ENCODE data around the gene MRPS2. TPM values are rescaled to one million over a fixed set of nuclear protein-coding genes. Genes with fewer than 3 reads are reported as not detected.
"Not testable (repeated sequence)": the region's sequence is repeated elsewhere in the genome, so short reads cannot be mapped to it uniquely, and the experiment has no call there.

MRPS2 gene
- total RNA-seq, 4 donors from 2014 or later, result 18.2 to 39.5 (median 31.8) TPM

DNA sequence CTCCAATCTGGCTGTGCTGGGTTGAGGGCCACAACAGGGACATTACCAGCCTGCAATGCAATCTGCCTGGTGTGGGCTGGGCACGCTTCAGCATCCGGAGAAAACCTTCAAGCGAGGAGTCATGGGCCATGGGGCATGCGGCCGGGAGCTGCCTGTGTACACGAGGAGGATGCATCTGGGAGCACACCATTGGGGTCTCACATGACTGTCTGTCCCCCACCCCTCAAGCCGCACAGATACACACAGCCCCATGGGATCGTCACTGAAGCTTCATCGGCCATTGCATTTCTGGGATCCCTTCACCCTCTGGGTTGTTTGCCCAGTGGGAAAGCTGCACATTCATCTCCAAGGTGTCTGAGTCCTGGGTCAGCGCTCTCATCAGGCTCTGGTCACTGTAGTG lies 30.6 kb downstream of the MRPS2 start:
- 82 to 95% methylated on average over 4 to 10 of the region's 10 CpGs for WGBS, 2 donors
- Histone ChIP-seq H3K36me3 (no peaks in the 10 kb centered on the region), H3K27me3 (peaks cover 0 to 61% (median 0%) of the 10 kb centered on the region in 4 donors), H3K27ac (no peak overlapping the region), H3K9me3 (no peaks in the 10 kb centered on the region), H3K4me1 (no peaks in the 10 kb centered on the region), H3K4me3 (no peak overlapping the region)
- no peak for TF ChIP-seq POLR2A (IDR thresholded peaks at IDR 0.05)
- TF ChIP-seq, protein P1, sequence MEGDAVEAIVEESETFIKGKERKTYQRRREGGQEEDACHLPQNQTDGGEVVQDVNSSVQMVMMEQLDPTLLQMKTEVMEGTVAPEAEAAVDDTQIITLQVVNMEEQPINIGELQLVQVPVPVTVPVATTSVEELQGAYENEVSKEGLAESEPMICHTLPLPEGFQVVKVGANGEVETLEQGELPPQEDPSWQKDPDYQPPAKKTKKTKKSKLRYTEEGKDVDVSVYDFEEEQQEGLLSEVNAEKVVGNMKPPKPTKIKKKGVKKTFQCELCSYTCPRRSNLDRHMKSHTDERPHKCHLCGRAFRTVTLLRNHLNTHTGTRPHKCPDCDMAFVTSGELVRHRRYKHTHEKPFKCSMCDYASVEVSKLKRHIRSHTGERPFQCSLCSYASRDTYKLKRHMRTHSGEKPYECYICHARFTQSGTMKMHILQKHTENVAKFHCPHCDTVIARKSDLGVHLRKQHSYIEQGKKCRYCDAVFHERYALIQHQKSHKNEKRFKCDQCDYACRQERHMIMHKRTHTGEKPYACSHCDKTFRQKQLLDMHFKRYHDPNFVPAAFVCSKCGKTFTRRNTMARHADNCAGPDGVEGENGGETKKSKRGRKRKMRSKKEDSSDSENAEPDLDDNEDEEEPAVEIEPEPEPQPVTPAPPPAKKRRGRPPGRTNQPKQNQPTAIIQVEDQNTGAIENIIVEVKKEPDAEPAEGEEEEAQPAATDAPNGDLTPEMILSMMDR (IDR thresholded peaks at IDR 0.05), result no peak
- no peak for DNase-seq
- intact Hi-C loops (cut with DNase I), result no loop called here

DNA sequence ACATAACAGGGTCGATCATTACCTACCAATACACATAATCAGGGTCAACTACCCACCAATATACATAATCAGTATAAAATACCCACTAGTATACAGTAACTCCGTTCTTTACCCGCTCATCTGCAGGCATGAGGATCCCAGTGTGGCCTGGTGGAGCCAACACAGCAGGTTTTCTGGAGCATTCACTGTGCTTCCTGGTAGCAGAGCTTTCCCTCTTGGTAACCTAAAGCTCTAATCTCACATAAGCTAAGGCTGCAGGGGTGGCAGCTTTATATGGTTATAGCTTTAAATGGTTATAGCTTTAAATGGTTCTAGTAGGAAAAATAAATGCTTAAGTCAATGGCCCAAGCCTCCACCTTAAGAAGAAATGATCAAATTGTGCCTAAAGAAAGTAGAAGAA lies 32.6 kb downstream of the MRPS2 start:
- no peaks in the 10 kb centered on the region for H3K9me3 ChIP-seq
- H3K4me3 ChIP-seq, result no peak overlapping the region
- DNase-seq, result no peak
- TF ChIP-seq POLR2A (IDR thresholded peaks at IDR 0.05), result no peak
- TF ChIP-seq, protein P1 (IDR thresholded peaks at IDR 0.05), result no peak
- WGBS, 2 donors, result 79 to 92% methylated on average over 3 of the region's 3 CpGs
- intact Hi-C loops (cut with DNase I), result no loop called here
- no peak overlapping the region for H3K27ac ChIP-seq
- no peaks in the 10 kb centered on the region for H3K36me3 ChIP-seq
- no peaks in the 10 kb centered on the region for H3K4me1 ChIP-seq
- peaks cover 0 to 64% (median 0%) of the 10 kb centered on the region in 4 donors for H3K27me3 ChIP-seq

DNA sequence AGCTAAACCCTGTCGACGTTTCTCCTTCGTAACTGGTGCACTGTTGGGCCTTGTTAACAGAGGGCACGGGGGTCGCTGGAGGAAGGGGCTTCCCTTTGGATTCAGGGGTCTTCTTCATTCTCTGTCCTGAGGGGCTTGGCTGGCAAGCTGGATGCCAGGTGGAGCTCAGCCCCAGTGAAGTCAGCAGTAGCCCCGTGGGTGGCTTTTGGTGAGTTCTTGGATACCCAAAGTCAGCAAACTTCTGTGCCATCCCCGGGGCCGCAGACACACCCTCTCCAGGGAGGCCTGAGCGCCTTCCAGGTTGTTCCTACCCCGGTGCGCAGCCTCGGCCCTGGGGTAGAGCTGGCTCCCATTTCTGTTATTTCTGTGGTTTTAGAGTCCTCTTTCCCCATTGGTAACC lies 33.2 kb downstream of the MRPS2 start:
- Histone ChIP-seq H3K4me1 (no peaks in the 10 kb centered on the region), H3K4me3 (no peak overlapping the region), H3K9me3 (no peaks in the 10 kb centered on the region), H3K27me3 (peaks cover 0 to 70% (median 0%) of the 10 kb centered on the region in 4 donors), H3K27ac (no peak overlapping the region), H3K36me3 (no peaks in the 10 kb centered on the region)
- no peak for DNase-seq
- intact Hi-C loops (cut with DNase I), result no loop called here
- no peak for TF ChIP-seq POLR2A (IDR thresholded peaks at IDR 0.05)
- WGBS, 2 donors, result 78 to 85% methylated on average over 7 to 12 of the region's 12 CpGs

DNA sequence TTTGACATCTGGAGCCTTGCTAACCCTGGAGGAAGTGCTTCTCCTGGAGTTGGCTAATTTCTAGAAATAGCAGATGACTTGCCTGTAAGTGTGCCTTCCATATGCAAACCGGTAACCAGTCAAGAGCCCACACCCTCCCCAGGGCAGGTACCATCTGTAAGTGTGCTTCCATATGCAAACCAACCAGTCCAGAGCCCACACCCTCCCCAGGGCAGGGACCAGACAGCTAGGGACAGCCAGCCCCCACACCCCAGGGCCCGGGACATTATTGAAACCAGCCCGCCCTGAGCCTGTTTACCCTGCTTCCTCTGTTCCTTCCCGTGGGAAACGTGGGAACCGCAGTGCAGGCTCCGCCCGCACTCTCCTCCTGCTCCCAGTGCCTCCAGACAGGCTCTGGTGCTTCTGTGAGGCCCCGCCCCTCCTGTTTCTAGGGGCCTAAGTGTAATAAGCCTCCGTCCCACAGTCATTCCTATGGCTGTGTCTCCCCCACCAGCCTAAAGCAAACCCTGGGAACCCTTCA lies 33.8 kb downstream of the MRPS2 start:
- WGBS, 2 donors, result 16% methylated on average over 8 of the region's 10 CpGs; no CpG with 5 or more reads in 1 of the 2 donors
- intact Hi-C loops (cut with DNase I); H3K27ac ChIP-seq; H3K9me3 ChIP-seq; H3K4me1 ChIP-seq; H3K4me3 ChIP-seq; H3K36me3 ChIP-seq; DNase-seq: not testable (repeated sequence)
- peaks cover 0 to 74% (median 0%) of the 10 kb centered on the region in 4 donors for H3K27me3 ChIP-seq

DNA sequence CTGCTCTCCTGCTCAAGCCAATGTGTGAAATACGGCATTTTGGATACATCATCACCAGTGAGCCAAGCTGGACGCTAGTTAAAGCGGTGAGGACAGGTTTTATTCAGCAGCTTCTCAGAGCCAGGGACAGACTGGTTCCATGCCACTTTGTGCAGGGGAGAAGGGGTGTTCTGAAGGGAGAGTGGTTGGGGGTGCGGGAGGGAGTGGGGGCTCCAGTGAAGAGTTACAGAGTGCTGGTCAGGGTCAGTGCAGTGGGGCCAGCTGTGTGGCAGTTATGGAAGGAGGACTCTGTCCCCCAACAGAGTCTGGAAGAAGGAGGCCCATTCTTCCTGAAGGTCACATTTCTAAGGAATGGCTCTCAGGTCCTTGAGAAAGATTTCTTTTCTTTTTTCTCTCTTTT lies 34.3 kb downstream of the MRPS2 start:
- intact Hi-C loops (cut with DNase I); H3K4me1 ChIP-seq; H3K36me3 ChIP-seq; DNase-seq; H3K27ac ChIP-seq; H3K4me3 ChIP-seq; H3K9me3 ChIP-seq: not testable (repeated sequence)
- WGBS, 2 donors, result 72 to 83% methylated on average over 3 to 4 of the region's 4 CpGs
- peaks cover 0 to 80% (median 0%) of the 10 kb centered on the region in 4 donors for H3K27me3 ChIP-seq

DNA sequence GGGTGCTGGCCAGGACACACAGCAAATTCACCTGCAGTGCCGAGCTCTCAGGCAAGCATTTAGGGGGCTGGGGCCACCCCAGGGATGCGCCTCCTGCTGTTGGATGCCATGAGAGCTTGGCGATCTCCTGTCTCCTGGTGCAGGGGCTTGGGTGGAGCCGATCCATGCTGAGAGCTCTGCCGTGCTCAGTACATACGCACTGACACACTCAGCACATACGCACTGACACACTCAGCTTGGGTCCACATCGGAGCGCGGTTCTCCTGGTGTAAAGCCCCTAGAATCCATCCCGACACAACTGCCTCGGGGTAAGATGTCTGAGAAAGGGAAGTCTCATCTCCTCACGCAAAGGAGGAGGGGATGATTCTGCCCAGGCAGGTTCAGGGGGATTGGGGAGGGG lies 35.1 kb downstream of the MRPS2 start:
- H3K4me1 ChIP-seq; intact Hi-C loops (cut with DNase I); H3K4me3 ChIP-seq; H3K9me3 ChIP-seq; H3K27ac ChIP-seq; DNase-seq; H3K36me3 ChIP-seq: not testable (repeated sequence)
- H3K27me3 ChIP-seq, result peaks cover 0 to 84% (median 0%) of the 10 kb centered on the region in 4 donors
- WGBS, 2 donors, result 50 to 58% methylated on average over 1 to 3 of the region's 13 CpGs

DNA sequence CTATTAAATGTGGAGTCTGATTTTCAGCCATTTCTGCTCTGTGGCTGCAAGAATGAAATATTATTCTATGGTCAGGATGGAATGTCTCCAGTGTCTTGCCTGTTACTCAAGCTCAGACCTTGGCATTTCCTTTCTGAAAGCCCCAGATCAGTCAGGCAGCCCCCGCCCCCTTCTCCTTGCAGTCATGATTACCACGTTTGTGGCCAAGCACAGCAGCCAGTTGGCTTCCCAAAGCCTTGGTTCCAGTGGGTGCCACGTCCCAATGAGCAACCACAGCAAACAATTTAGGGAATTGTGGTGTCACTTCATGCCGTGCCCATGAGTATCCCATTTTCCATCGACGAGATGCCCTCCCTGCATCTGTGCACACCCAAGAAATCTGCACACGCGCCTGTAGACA lies 35.7 kb downstream of the MRPS2 start:
- Histone ChIP-seq H3K4me3 (no peak overlapping the region), H3K27me3 (peaks cover 0 to 81% (median 0%) of the 10 kb centered on the region in 4 donors), H3K4me1 (no peaks in the 10 kb centered on the region), H3K27ac (no peak overlapping the region), H3K36me3 (no peaks in the 10 kb centered on the region), H3K9me3 (no peaks in the 10 kb centered on the region)
- WGBS, 2 donors, result 63 to 80% methylated on average over 7 to 8 of the region's 8 CpGs
- TF ChIP-seq POLR2A (IDR thresholded peaks at IDR 0.05), result no peak
- TF ChIP-seq, protein P1 (IDR thresholded peaks at IDR 0.05), result no peak
- intact Hi-C loops (cut with DNase I), result no loop called here
- no peak for DNase-seq

DNA sequence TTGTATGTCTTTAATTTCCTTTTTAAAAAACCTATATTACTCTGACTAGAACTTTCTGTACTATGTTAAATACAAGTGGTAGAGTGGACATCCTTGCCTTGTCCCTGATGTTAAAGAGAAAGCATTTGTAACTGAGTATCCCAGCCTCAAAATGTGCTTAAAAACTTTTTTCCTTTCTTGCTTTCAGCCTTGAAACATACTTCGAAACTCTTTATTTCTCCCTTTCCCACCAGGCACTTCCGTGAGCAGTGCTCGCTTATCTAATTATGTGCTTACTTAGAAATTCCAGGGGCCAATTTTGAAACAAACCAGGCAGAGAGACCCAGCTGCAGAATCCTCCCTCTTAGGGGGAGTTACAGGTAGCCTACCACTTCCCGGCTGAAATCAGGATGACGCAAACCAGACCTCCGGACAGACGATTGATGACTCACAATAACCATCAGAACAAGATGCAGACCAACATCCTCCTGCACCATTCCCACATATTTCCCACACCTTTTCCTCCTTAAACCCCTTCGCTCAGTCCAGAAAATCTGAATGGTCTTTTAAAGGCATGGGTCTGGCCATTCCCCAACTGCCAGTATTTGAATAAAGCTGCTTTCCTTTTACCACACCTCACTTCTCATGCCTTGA lies 42.9 kb downstream of the MRPS2 start:
- intact Hi-C loops (cut with DNase I); DNase-seq; H3K36me3 ChIP-seq; H3K27ac ChIP-seq; H3K9me3 ChIP-seq; H3K4me3 ChIP-seq; H3K4me1 ChIP-seq: not testable (repeated sequence)
- WGBS, 2 donors, result 73 to 77% methylated on average over 8 of the region's 8 CpGs
- H3K27me3 ChIP-seq, result peaks cover 0 to 37% (median 0%) of the 10 kb centered on the region in 4 donors
